ENCODE data around the gene FAM120A. TPM values are rescaled to one million over a fixed set of nuclear protein-coding genes. Genes with fewer than 3 reads are reported as not detected.

The FAM120A gene
- total and polyA plus RNA-seq, 7 experiments from 2014 or later = 9.0 to 136 (median 80.2) TPM

- no peak overlapping the region for H3K4me3 ChIP-seq (ENCODE audit: low read length)
- ChIA-PET CTCF (interaction anchor here (0.6 kb wide), 1 partner anchor 850 kb away, joined by 3 read pairs; no protein-coding TSS in a partner anchor), POLR2A (no interaction called here)
- peaks cover 0 to 6% (median 0%) of the 10 kb centered on the region in 3 experiments for H3K9me3 ChIP-seq (ENCODE audit: control insufficient read depth in 2 of 3, low read length in 3 of 3)
- peaks cover 4 to 6% of the 10 kb centered on the region in 2 donors for H3K4me1 ChIP-seq (ENCODE audit: control insufficient read depth in 2 of 2, insufficient read depth in 2 of 2, low read length in 2 of 2)
- H3K36me3 ChIP-seq (ENCODE audit: control insufficient read depth in 2 of 3, insufficient read depth in 3 of 3, low read length in 3 of 3) = no peaks in the 10 kb centered on the region
- H3K27ac ChIP-seq (ENCODE audit: low read depth, low read length) = no peak overlapping the region
- H3K36me3 Mint-ChIP-seq = peaks cover 5 to 28% (median 24%) of the 10 kb centered on the region in 5 donors
- H3K27me3 Mint-ChIP-seq = no peaks in the 10 kb centered on the region
- H3K9me3 Mint-ChIP-seq = peaks cover 0 to 21% (median 5%) of the 10 kb centered on the region in 11 donors
- intact Hi-C loops (cut with micrococcal nuclease) = no loop called here
- DNase-seq (no peak), ATAC-seq (no peak)
- peak overlapping the region in 5 of 9 donors; percentile 26 to 67 (median 41) for H3K27ac Mint-ChIP-seq
- H3K27me3 ChIP-seq (ENCODE audit: control insufficient read depth in 2 of 2, insufficient read depth in 2 of 2, low read length in 2 of 2) = no peaks in the 10 kb centered on the region
- H3K4me3 Mint-ChIP-seq = no peak overlapping the region
- peaks cover 29 to 83% (median 76%) of the 10 kb centered on the region in 7 donors for H3K4me1 Mint-ChIP-seq
These were observed 135.8 kb downstream of the FAM120A start for GRCh38 chr9:93587284-93587650.

GRCh38 chr9:93587651-93588347, 136.3 kb downstream of the FAM120A start:
- H3K27me3 Mint-ChIP-seq = no peaks in the 10 kb centered on the region
- intact Hi-C loops (cut with micrococcal nuclease) = no loop called here
- ChIA-PET CTCF (interaction anchor here (0.6 to 0.7 kb wide), 2 partner anchors 12 to 851 kb away, joined by 3 read pairs; no protein-coding TSS in a partner anchor), POLR2A (no interaction called here)
- H3K4me1 Mint-ChIP-seq = peaks cover 28 to 83% (median 74%) of the 10 kb centered on the region in 7 donors
- no peaks in the 10 kb centered on the region for H3K27me3 ChIP-seq (ENCODE audit: control insufficient read depth in 2 of 2, insufficient read depth in 2 of 2, low read length in 2 of 2)
- H3K4me3 Mint-ChIP-seq = peak overlapping the region in 2 of 10 donors; percentile 7 to 19
- DNase-seq = no peak
- no peaks in the 10 kb centered on the region for H3K36me3 ChIP-seq (ENCODE audit: control insufficient read depth in 2 of 3, insufficient read depth in 3 of 3, low read length in 3 of 3)
- peaks cover 0 to 6% (median 0%) of the 10 kb centered on the region in 3 experiments for H3K9me3 ChIP-seq (ENCODE audit: control insufficient read depth in 2 of 3, low read length in 3 of 3)
- no peak overlapping the region for H3K4me3 ChIP-seq (ENCODE audit: low read length)
- H3K36me3 Mint-ChIP-seq = peaks cover 5 to 24% (median 19%) of the 10 kb centered on the region in 5 donors
- no peak overlapping the region for H3K27ac ChIP-seq (ENCODE audit: low read depth, low read length)
- peaks cover 4 to 6% of the 10 kb centered on the region in 2 donors for H3K4me1 ChIP-seq (ENCODE audit: control insufficient read depth in 2 of 2, insufficient read depth in 2 of 2, low read length in 2 of 2)
- H3K27ac Mint-ChIP-seq = peak overlapping the region in 1 of 9 donors; percentile 81
- ATAC-seq = no peak
- H3K9me3 Mint-ChIP-seq = peaks cover 0 to 18% (median 5%) of the 10 kb centered on the region in 11 donors

GRCh38 chr9:93588641-93589609, 137.4 kb downstream of the FAM120A start:
- Mint-ChIP-seq H3K27ac (peak overlapping the region in 7 of 9 donors; percentile 48 to 90 (median 65)), H3K9me3 (peaks cover 0 to 12% (median 5%) of the 10 kb centered on the region in 11 donors), H3K36me3 (peaks cover 5 to 15% (median 11%) of the 10 kb centered on the region in 5 donors), H3K4me1 (peaks cover 28 to 87% (median 74%) of the 10 kb centered on the region in 7 donors), H3K27me3 (no peaks in the 10 kb centered on the region), H3K4me3 (peak overlapping the region in 3 of 10 donors; percentile 7 to 38 (median 9))
- no peak overlapping the region for H3K27ac ChIP-seq (ENCODE audit: low read depth, low read length)
- no peak for DNase-seq
- no peaks in the 10 kb centered on the region for H3K36me3 ChIP-seq (ENCODE audit: control insufficient read depth in 2 of 3, insufficient read depth in 3 of 3, low read length in 3 of 3)
- intact Hi-C loops (cut with micrococcal nuclease) = no loop called here
- POLR2A ChIA-PET = interaction anchor here (1.0 kb wide), 1 partner anchor 12 kb away, joined by 3 read pairs; no protein-coding TSS in a partner anchor
- H3K27me3 ChIP-seq (ENCODE audit: control insufficient read depth in 2 of 2, insufficient read depth in 2 of 2, low read length in 2 of 2) = no peaks in the 10 kb centered on the region
- CTCF ChIA-PET = no interaction called here
- no peak overlapping the region for H3K4me3 ChIP-seq (ENCODE audit: low read length)
- H3K4me1 ChIP-seq (ENCODE audit: control insufficient read depth in 2 of 2, insufficient read depth in 2 of 2, low read length in 2 of 2) = peaks cover 4 to 6% of the 10 kb centered on the region in 2 donors
- no peak for ATAC-seq
- H3K9me3 ChIP-seq (ENCODE audit: control insufficient read depth in 2 of 3, low read length in 3 of 3) = peaks cover 0 to 6% (median 0%) of the 10 kb centered on the region in 3 experiments

- H3K27ac ChIP-seq (ENCODE audit: low read depth, low read length) = no peak overlapping the region
- Mint-ChIP-seq H3K27ac (peak overlapping the region in 8 of 9 donors; percentile 44 to 90 (median 70)), H3K27me3 (no peaks in the 10 kb centered on the region), H3K4me1 (peaks cover 28 to 82% (median 77%) of the 10 kb centered on the region in 7 donors), H3K4me3 (peak overlapping the region in 6 of 10 donors; percentile 29 to 55 (median 45)), H3K9me3 (peaks cover 0 to 6% (median 0%) of the 10 kb centered on the region in 11 donors), H3K36me3 (peaks cover 0 to 8% (median 6%) of the 10 kb centered on the region in 5 donors)
- H3K36me3 ChIP-seq (ENCODE audit: control insufficient read depth in 2 of 3, insufficient read depth in 3 of 3, low read length in 3 of 3) = no peaks in the 10 kb centered on the region
- CTCF ChIA-PET = interaction anchor here (0.9 kb wide), 1 partner anchor 481 kb away, joined by 3 read pairs; no protein-coding TSS in a partner anchor
- POLR2A ChIA-PET = no interaction called here
- H3K4me1 ChIP-seq (ENCODE audit: control insufficient read depth in 2 of 2, insufficient read depth in 2 of 2, low read length in 2 of 2) = peaks cover 4 to 6% of the 10 kb centered on the region in 2 donors
- H3K27me3 ChIP-seq (ENCODE audit: control insufficient read depth in 2 of 2, insufficient read depth in 2 of 2, low read length in 2 of 2) = no peaks in the 10 kb centered on the region
- no peaks in the 10 kb centered on the region for H3K9me3 ChIP-seq (ENCODE audit: control insufficient read depth in 2 of 3, low read length in 3 of 3)
- ATAC-seq (no peak), DNase-seq (no peak)
- intact Hi-C loops (cut with micrococcal nuclease) = no loop called here
- H3K4me3 ChIP-seq (ENCODE audit: low read length) = no peak overlapping the region
These were observed 138.2 kb downstream of the FAM120A start for GRCh38 chr9:93589688-93590087.

GRCh38 chr9:93590609-93591234, 139.2 kb downstream of the FAM120A start:
- intact Hi-C loops (cut with micrococcal nuclease) = no loop called here
- no peak overlapping the region for H3K4me3 ChIP-seq (ENCODE audit: low read length)
- Mint-ChIP-seq H3K27ac (peak overlapping the region in 5 of 9 donors; percentile 25 to 84 (median 58)), H3K9me3 (no peaks in the 10 kb centered on the region), H3K4me3 (peak overlapping the region in 1 of 10 donors; percentile 50), H3K4me1 (peaks cover 28 to 76% (median 75%) of the 10 kb centered on the region in 7 donors), H3K36me3 (no peaks in the 10 kb centered on the region), H3K27me3 (no peaks in the 10 kb centered on the region)
- ChIA-PET CTCF (no interaction called here), POLR2A (no interaction called here)
- H3K27me3 ChIP-seq (ENCODE audit: control insufficient read depth in 2 of 2, insufficient read depth in 2 of 2, low read length in 2 of 2) = no peaks in the 10 kb centered on the region
- no peaks in the 10 kb centered on the region for H3K9me3 ChIP-seq (ENCODE audit: control insufficient read depth in 2 of 3, low read length in 3 of 3)
- no peak for DNase-seq
- ATAC-seq = no peak
- peaks cover 4 to 6% of the 10 kb centered on the region in 2 donors for H3K4me1 ChIP-seq (ENCODE audit: control insufficient read depth in 2 of 2, insufficient read depth in 2 of 2, low read length in 2 of 2)
- H3K36me3 ChIP-seq (ENCODE audit: control insufficient read depth in 2 of 3, insufficient read depth in 3 of 3, low read length in 3 of 3) = no peaks in the 10 kb centered on the region
- H3K27ac ChIP-seq (ENCODE audit: low read depth, low read length) = no peak overlapping the region
